NT2/D1 (cell line): ENCODE results near the gene RDH16.
"Not testable (repeated sequence)": the region's sequence is repeated elsewhere in the genome, so short reads cannot be mapped to it uniquely, and the experiment has no call there.

ENCODE experiments used
- DNase-seq: peaks from one replicate; pipeline ENCODE4 v3.0.0-alpha.2; 2011; ENCODE audit warnings: low read depth, low spot score
- H3K27me3 ChIP-seq: 2 replicates; pipeline ENCODE4 v1.6.0; 2011; ENCODE audit warnings: mild to moderate bottlenecking; ENCODE audit not compliant: insufficient read length, insufficient read depth
- H3K36me3 ChIP-seq: 2 replicates; pipeline ENCODE4 v1.6.1; 2011; ENCODE audit warnings: mild to moderate bottlenecking, low read length, mixed read lengths; ENCODE audit not compliant: insufficient read depth, insufficient read length
- H3K4me1 ChIP-seq: 2 replicates; pipeline ENCODE4 v1.5.1; 2011; ENCODE audit not compliant: insufficient read depth, insufficient read length
- H3K4me3 ChIP-seq: 2 replicates; pipeline ENCODE4 v1.5.1; 2011; ENCODE audit warnings: low read depth; ENCODE audit not compliant: insufficient read length
- H3K9ac ChIP-seq: 2 replicates; pipeline ENCODE4 v1.6.0; 2011; ENCODE audit warnings: low read depth; ENCODE audit not compliant: insufficient read length
- H3K9me3 ChIP-seq: 2 replicates; pipeline ENCODE4 v1.5.1; 2011; ENCODE audit warnings: mild to moderate bottlenecking, low read length; ENCODE audit not compliant: insufficient read depth
- SUZ12 ChIP-seq: IDR thresholded peaks from 2 replicates; pipeline ENCODE4 v1.6.1; 2011; ENCODE audit not compliant: insufficient read length, insufficient read depth; ENCODE audit errors: extremely low read depth
- YY1 ChIP-seq: IDR thresholded peaks from 2 replicates; pipeline ENCODE4 v1.6.1; 2011; ENCODE audit not compliant: insufficient read length, insufficient read depth
- ZNF274 ChIP-seq: IDR thresholded peaks from 2 replicates; pipeline ENCODE4 v1.6.1; 2011; ENCODE audit warnings: mild to moderate bottlenecking, low read depth, low read length

The RDH16 gene

GRCh38 chr12:56978397-56979138 is 21.2 kb upstream of the RDH16 start:
- DNase-seq = no peak
- no peak for TF ChIP-seq YY1
- no peak overlapping the region for H3K4me3 ChIP-seq
- no peaks in the 10 kb centered on the region for H3K4me1 ChIP-seq
- no peaks in the 10 kb centered on the region for H3K36me3 ChIP-seq
- H3K9me3 ChIP-seq = no peaks in the 10 kb centered on the region
- no peaks in the 10 kb centered on the region for H3K27me3 ChIP-seq
- H3K9ac ChIP-seq = no peak overlapping the region

GRCh38 chr12:56977361-56977760 is 20.0 kb upstream of the RDH16 start:
- H3K4me3 ChIP-seq, H3K9me3 ChIP-seq, DNase-seq, H3K4me1 ChIP-seq, H3K36me3 ChIP-seq, H3K27me3 ChIP-seq, H3K9ac ChIP-seq: not testable (repeated sequence)

GRCh38 chr12:56974224-56974623 is 16.8 kb upstream of the RDH16 start:
- not testable (repeated sequence) for H3K4me1 ChIP-seq, H3K9ac ChIP-seq, H3K4me3 ChIP-seq, H3K27me3 ChIP-seq, H3K9me3 ChIP-seq, H3K36me3 ChIP-seq, DNase-seq

- H3K4me3 ChIP-seq, H3K9ac ChIP-seq, H3K36me3 ChIP-seq, H3K27me3 ChIP-seq, DNase-seq, H3K4me1 ChIP-seq: not testable (repeated sequence)
- H3K9me3 ChIP-seq = peaks cover 10% of the 10 kb centered on the region; the same call in 1 of the 2 replicates
Measured at GRCh38 chr12:56968910-56969309, 11.5 kb upstream of the RDH16 start.

- H3K9me3 ChIP-seq = peaks cover 10% of the 10 kb centered on the region; the same call in 1 of the 2 replicates
- not testable (repeated sequence) for H3K9ac ChIP-seq, H3K4me1 ChIP-seq, H3K36me3 ChIP-seq, H3K27me3 ChIP-seq, H3K4me3 ChIP-seq, DNase-seq
Measured at GRCh38 chr12:56965997-56966642, 8.7 kb upstream of the RDH16 start.

GRCh38 chr12:56965124-56965523 is 7.7 kb upstream of the RDH16 start:
- H3K9ac ChIP-seq, DNase-seq, H3K27me3 ChIP-seq, H3K4me3 ChIP-seq, H3K4me1 ChIP-seq, H3K36me3 ChIP-seq: not testable (repeated sequence)
- peaks cover 10% of the 10 kb centered on the region; the same call in 1 of the 2 replicates for H3K9me3 ChIP-seq

- H3K9ac ChIP-seq, DNase-seq, H3K27me3 ChIP-seq, H3K4me3 ChIP-seq, H3K4me1 ChIP-seq, H3K36me3 ChIP-seq: not testable (repeated sequence)
- peaks cover 18% of the 10 kb centered on the region; the same call in 1 of the 2 replicates for H3K9me3 ChIP-seq
Measured at GRCh38 chr12:56963557-56963956, 6.1 kb upstream of the RDH16 start.

- H3K4me3 ChIP-seq, H3K9ac ChIP-seq, DNase-seq, H3K36me3 ChIP-seq, H3K4me1 ChIP-seq, H3K27me3 ChIP-seq: not testable (repeated sequence)
- peaks cover 30% of the 10 kb centered on the region; the same call in 1 of the 2 replicates for H3K9me3 ChIP-seq
Measured at GRCh38 chr12:56962247-56962646, 4.8 kb upstream of the RDH16 start.

GRCh38 chr12:56958422-56958821 is 1.0 kb upstream of the RDH16 start:
- Histone ChIP-seq H3K27me3 (no peaks in the 10 kb centered on the region), H3K4me3 (no peak overlapping the region), H3K36me3 (no peaks in the 10 kb centered on the region), H3K4me1 (no peaks in the 10 kb centered on the region), H3K9me3 (peaks cover 24% of the 10 kb centered on the region; the same call in 1 of the 2 replicates), H3K9ac (no peak overlapping the region)
- DNase-seq = no peak
- TF ChIP-seq SUZ12 (no peak), YY1 (no peak), ZNF274 (no peak)
